Fibroblast of the aortic adventitia (primary cell): ENCODE data around the gene CREB3L2. TPM values are rescaled to one million over a fixed set of nuclear protein-coding genes. Genes with fewer than 3 reads are reported as not detected.
A peak's percentile ranks its signal among the peaks of the same experiment; 100 is the strongest.
"Not testable (repeated sequence)": the region's sequence is repeated elsewhere in the genome, so short reads cannot be mapped to it uniquely, and the experiment has no call there.

Experiments
- DNase-seq: peaks from one replicate; pipeline ENCODE4 v3.0.0-alpha.2; 2010; ENCODE audit warnings: low read depth
- H3K4me3 ChIP-seq: 2 replicates; pipeline ENCODE4 v1.5.1; 2011; ENCODE audit warnings: low read depth, mild to moderate bottlenecking, control low read depth, low read length, moderate library complexity
- CTCF ChIP-seq: IDR thresholded peaks from 2 replicates; pipeline ENCODE4 v1.5.1; 2011; ENCODE audit warnings: mild to moderate bottlenecking, low read length, control low read depth, inconsistent platforms; ENCODE audit not compliant: insufficient read depth
- total RNA-seq: library from RNA; depleted of rRNA; stranded (reverse); fragments of >200 nt; gene quantifications from 2 replicates; pipeline ENCODE4 v1.2.3, GENCODE V29; 2012; ENCODE audit warnings: low replicate concordance

CREB3L2 gene
- total RNA-seq, 1 donor, result 36.8 TPM

DNA sequence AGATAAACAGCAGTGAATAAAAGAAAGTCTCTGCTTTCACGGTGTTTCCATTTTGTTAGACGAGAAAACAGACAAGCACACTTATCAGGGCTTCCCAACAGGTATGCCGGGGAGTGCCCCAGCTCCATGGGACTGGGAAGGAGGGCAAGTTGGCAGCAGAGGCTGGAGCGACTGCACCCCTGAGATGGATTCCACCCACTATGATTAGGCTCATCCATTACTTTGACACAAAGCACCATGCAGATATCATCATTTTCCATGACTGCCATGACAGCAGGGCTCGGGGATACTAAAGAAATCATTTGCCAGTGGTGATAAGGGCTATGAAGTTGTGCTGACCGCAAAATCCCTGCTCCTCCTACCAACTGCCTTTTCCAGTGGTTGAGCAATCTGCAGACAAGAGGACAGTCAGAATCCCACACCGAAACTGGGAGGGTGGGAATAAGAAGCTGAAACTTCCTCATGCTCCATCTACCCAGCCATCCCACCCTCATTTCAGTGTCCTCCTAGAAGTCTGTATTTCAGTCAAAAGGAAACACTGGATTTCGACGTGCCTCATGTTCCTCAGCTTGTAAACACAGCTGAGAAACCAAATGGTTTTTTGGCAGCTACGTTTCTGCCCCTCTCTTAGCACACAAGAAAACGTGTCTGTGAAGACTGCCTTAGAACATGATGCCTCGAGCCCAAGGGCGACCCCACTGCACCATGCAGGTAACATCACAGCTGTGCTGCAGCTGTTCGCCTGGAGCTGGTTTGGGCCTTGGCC, 15.5 kb downstream of the CREB3L2 start:
- H3K4me3 ChIP-seq, result peak overlapping the region; percentile 10
- no peak for TF ChIP-seq CTCF
- DNase-seq, result peak; percentile 92

- no peak overlapping the region for H3K4me3 ChIP-seq
- TF ChIP-seq CTCF, result no peak
- DNase-seq, result no peak
Observed at GRCh38 chr7:137985897-137986251, 16.0 kb downstream of the CREB3L2 start.

DNA sequence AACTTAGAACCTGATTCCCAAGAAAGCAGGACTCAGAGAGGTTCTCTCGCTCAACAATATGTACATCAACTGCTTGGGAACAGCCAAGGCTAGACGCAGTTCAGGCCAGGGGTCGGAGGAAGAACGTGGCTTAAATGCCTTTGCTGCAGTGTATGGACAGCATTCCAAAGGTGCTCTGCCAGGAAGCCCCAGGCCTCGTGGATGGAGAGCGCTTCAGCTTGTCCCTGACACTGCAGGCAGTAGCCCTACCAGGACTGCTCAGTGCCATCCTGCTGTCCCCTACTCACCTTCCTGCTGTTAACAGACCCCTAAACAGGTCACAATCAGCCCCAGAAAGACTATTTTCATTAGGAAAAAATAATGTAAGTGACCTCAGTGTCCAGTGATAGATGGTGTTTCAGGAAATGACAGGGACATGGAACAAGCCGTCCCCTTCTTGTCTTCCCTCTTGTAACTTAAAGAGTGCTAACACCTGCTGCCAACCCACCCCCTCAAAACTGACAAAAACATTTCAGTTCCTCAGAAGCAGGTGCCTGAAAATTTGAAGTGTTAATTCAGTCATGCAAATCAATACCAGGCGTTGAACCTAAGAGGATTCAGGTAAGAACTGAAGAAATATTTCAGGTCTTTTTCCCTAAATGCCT, 16.5 kb downstream of the CREB3L2 start:
- no peak for TF ChIP-seq CTCF
- H3K4me3 ChIP-seq, result no peak overlapping the region
- no peak for DNase-seq

- DNase-seq, result no peak
- H3K4me3 ChIP-seq, result no peak overlapping the region
- no peak for TF ChIP-seq CTCF
Observed at GRCh38 chr7:137984181-137985041, 17.5 kb downstream of the CREB3L2 start.

DNA sequence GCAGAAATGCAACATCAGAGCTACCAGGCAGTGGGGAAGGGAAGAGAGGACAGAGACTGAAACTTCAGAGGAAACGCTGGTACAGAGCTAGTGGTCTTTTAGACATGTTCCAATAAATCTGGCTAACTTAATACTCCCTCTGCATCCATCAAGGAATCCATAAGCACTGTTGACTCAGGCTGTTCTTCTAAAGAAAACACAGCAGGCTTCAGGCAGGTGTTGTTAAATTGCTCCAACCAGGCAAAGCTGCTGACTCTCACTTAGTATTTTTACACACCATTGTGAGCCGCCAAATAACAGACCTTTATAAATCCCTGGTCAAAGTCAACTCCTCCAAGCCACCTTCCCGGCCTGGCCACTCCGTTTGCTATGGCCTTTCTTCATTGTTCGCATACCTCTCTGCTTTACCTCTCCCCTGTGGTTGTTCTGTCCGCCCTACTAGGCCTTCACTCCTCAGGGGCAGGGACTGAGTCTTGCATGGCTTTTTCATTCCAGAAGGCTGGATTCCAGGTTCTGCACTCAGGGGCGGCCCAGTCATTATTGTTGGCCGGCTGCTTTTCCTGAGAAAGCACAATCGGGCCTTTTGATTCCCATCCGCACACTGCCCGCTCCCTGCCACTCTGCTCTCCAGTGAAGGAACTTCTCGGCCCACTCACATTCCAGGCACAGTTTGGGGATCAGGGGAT, 18.4 kb downstream of the CREB3L2 start:
- no peak for TF ChIP-seq CTCF

DNA sequence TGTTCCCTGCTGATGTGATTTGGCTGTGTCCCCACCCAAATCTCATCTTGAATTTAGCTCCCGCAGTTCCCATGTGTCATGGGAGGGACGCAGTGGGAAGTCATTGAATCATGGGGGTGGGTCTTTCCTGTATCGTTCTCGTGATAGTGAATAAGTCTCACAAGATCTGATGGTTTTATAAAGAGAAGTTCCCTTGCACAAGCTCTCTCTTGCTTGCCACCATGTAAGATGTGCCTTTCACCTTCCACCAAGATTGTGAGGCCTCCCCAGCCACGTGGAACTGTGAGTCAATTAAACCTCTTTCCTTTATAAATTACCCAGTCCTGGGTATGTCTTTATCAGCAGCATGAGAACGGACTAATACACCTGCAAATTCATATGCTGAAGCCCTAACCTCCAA, 19.5 kb downstream of the CREB3L2 start:
- DNase-seq, result not testable (repeated sequence)

More for the DNA sequence above, 18.4 kb downstream of the CREB3L2 start:
- no peak for DNase-seq
- H3K4me3 ChIP-seq, result no peak overlapping the region

More for the DNA sequence above, 19.5 kb downstream of the CREB3L2 start:
- not testable (repeated sequence) for H3K4me3 ChIP-seq
